Measurements from ENCODE around the gene GIT2.
"Not testable (repeated sequence)": the region's sequence is repeated elsewhere in the genome, so short reads cannot be mapped to it uniquely, and the experiment has no call there.

GIT2 gene

DNA sequence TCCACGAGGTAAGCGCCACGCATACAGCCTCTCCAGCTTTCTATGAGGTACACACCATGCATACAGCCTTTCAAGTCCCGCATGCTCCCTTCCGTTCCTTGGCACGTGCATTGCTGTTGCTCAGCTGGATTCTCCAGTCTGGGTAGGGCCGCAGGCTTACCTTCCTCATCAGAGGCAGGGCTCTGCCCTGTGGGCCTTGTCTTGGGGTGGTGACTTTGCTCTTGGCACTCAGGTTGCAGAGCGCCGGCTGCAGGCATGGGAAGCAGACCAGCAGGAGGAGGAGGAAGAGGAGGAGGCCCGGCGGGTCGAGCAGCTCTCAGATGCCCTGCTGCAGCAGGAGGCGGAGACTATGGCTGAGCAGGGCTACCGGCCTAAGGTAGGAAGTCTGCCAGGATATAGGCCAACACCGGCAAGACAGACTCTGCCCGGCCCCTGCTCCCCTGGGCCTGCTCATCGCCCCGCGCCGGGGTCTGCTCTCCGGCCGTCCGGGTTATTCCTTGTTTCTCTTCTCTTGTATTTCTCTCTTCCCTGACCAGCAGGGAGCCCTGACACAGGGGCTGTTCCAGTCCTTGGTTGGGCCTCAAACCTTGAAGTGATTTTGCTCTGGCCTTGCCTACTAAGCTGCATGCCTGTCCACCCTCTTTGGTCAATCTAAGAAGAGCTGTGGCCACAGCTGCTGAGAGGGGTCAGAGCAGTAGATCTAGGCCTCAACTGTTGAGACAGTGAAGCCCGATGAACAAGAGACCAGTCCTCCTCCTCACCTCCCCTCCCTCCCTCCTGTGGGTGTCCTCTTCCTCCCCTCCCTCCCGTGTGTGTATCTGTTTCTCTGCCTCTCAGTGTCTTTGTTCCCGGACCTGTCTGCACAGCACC lies 80.8 kb downstream of the GIT2 start:
- DNase-seq, result no peak

DNA sequence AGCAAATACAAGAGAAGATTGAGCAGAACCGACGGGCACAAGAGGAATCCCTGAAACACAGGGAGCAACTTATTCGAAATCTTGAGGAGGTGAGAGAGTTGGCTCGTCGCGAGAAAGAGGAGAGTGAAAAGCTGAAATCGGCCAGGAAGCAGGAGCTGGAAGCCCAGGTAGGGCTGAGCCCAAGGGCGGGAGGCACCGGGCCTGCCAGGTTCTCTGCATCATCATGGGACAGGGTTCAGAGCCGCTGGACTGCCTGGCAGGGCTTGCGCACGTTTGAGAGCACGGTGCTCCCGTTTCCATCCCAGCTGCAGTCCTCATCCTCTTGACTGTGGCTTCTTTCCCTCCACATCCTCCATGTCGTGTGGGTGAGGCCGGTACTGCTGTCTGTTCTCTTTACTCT lies 81.7 kb downstream of the GIT2 start:
- no peak for DNase-seq

DNA sequence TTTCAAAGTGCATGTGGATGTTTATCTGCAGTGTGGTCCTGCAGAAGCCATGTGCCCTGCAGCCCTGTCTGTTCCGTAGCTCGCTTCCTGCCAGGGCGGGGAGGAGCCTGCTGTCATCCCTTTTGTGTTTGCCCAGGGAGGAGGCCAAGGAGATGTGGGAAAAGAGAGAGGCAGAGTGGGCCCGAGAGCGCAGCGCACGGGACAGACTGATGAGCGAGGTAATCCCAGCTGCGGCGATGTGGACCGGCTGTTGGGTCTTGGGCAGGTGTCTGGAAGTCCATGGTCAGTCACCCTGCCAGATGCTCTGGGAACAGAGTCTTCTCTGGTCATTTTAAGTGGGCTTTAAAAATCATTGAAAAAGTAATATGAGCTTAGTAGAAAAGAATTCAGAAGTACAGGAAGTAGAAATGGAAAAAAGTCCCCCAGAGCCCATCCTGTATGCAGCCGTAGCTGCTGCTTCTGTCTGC lies 83.3 kb downstream of the GIT2 start:
- DNase-seq, result no peak

DNA sequence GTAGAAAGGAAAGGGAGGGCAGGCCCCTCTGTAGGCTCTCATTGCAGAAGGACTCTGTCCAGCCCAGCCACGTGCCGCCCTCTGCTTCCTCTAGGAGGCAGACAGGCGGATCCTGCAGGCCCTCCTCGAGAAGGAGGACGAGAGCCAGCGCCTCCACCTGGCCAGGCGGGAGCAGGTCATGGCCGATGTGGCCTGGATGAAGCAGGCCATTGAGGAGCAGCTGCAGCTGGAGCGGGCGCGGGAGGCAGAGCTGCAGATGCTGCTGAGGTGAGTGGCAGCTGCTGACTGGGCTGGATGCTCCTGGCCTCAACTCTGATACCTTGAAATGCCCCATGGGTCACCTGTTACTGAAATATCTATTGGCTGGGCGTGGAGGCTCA lies 85.2 kb downstream of the GIT2 start:
- no peak for DNase-seq

GRCh38 chr12:109910254-109910968 lies 85.8 kb downstream of the GIT2 start:
- DNase-seq, result no peak

- no peak for DNase-seq
Measured at GRCh38 chr12:109905301-109905700, 90.9 kb downstream of the GIT2 start.

GRCh38 chr12:109902891-109903418 lies 93.2 kb downstream of the GIT2 start:
- DNase-seq, result no peak

- no peak for DNase-seq
Measured at GRCh38 chr12:109900752-109901580, 95.2 kb downstream of the GIT2 start.

DNA sequence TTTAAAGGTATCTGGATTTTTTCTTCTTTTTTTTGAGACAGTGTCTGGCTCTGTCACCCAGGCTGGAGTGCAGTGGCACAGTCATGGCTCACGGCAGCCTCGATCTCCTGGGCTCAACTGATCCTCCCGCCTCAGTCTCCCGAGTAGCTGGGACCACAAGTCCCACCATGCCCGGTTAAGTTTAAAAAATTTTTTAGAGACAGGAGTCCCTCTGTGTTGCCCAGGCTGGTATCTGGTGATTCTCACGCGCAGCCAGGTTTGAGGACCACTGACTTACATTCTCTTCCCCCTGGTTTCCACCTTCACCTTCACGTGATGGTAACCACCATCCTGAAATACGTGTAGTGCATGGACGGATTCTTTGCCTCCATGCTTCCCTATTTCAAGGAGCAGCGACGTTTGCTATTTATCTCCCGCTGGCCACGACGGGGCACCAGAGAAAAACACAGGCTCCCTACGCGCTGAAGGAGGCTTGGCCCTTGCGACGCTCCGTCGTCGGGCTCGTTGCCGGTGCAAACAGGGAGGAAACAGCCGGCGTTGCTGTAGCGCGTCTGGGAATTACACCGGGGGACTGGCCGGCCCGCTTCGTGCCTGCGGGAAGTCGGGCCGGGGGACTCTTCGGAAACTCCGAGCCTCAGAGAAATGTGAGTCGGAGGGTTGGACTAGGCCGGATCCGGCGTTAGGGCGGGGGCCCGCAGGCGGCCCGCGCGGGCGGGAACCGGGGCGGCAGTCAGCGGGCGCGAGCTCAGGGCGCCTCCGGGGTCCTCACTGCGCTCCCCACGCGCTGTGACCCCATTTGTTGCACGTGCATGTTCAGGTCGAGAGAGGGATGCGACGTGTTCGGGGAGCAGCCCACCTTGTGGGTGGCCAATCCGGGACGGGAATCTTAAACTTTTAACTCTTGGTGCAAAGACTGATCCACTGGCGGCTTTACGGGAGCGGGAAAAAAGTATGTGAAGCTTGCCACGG lies 96.1 kb downstream of the GIT2 start, which contains the start of gene TCHP:
Gene TCHP, plus strand, starts transcription at position 492 of the 969 bp plus-strand sequence. CDS start 2,753 bp downstream, outside the sequence.
- peak; percentile 64 for DNase-seq

- DNase-seq, result not testable (repeated sequence)
Measured at GRCh38 chr12:109899345-109899744, 96.8 kb downstream of the GIT2 start.

- no peak for DNase-seq
Measured at GRCh38 chr12:109897029-109897428, 99.1 kb downstream of the GIT2 start.

GRCh38 chr12:109896188-109896587 lies 100.0 kb downstream of the GIT2 start:
- DNase-seq, result no peak

DNA sequence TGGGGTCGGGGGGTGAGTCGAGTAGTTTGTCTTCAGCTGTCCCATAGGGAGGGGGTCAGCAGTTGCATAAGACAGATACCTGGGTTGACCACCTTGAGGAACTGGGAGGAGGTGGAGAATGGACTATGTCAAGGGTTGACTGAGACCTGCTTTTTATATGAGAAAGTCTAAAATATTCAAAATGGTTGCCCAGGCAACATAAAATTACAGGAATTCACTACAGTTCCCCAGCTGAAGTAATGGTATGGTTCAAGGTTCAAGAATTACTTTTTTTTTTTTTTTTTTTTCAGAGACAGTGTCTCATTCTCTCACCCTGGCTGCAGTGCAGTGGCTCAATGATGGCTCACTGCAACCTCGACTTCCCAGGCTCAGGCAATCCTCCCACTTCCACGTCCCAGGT lies 101.2 kb downstream of the GIT2 start:
- DNase-seq, result no peak

DNA sequence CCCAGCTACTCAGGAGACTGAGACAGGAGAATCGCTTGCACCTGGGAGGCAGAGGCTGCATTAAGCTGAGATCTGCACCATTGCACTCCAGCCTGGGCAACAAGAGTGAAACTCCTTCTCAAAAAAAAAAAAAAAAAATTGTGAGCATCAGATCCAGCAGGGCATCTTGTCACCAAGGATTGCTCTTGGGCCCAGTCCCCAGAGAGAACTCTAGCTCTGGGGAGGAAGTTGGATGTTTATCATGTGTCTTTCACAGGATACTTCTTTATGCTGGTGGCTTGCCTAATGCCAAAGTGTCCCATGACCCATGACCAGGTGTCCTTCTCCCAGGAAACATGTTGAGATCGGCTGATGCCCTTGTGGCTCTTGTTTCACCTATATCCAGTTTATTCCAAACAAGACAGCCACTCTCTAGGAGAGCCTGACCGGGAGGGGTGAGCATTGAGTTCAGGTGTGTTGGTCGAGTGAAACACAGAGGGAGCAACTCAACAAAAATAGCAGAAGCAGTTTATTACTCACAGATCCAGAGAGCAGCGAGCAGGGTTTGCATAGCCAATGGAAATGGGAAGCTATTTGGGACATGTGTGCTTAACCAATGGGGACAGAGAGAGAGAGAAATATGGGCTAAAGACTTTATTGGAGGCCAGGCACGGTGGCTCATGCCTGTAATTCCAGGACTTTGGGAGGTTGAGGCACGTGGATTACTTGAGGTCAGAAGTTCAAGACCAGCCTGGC lies 102.7 kb downstream of the GIT2 start:
- no peak for DNase-seq

GRCh38 chr12:109892748-109893147 lies 103.4 kb downstream of the GIT2 start:
- no peak for DNase-seq

GRCh38 chr12:109892165-109892715 lies 103.9 kb downstream of the GIT2 start:
- no peak for DNase-seq

DNA sequence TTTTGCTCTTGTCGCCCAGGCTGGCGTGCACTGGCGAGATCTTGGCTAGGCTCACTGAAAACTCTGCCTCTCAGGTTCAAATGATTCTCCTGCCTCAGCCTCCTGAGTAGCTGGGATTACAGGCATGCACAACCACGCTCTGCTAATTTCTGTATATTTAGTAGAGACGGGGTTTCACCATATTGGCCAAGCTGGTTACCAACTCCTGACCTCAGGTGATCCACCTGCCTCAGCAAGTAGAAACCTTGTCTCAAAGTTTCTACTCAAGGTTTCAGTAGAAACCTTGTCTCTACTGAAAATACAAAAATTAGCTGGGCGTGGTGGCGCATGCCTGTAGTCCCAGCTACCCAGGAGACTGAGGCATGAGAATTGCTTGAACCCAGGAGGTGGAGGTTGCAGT lies 104.4 kb downstream of the GIT2 start:
- not testable (repeated sequence) for DNase-seq

GRCh38 chr12:109890620-109891170 lies 105.5 kb downstream of the GIT2 start:
- DNase-seq, result no peak

- DNase-seq, result peak; percentile 9
Measured at GRCh38 chr12:109888179-109889020, 107.8 kb downstream of the GIT2 start.
